Stomach (tissue), 9 donors: ENCODE results near the gene DNAI1. TPM values are rescaled to one million over a fixed set of nuclear protein-coding genes. Genes with fewer than 3 reads are reported as not detected.

Source experiments
- DNase-seq, 2 donors: peaks; one replicate each; pipeline versions ENCODE4 v3.0.0 to v3.0.0-alpha.2; 2013 to 2019
- H3K27ac ChIP-seq, 5 donors: fragments of 200-600 bp in 4 of 5; sonication (generic) in 4 of 5; one replicate each; pipeline ENCODE4 v1.5.1; 2013 to 2019; ENCODE audit warnings: mild to moderate bottlenecking in 1 of 5, moderate library complexity in 1 of 5
- H3K27me3 ChIP-seq, 3 donors: fragments of 200-600 bp; sonication (generic); one replicate each; pipeline ENCODE4 v1.5.1; 2017 to 2019; ENCODE audit warnings: mixed run types in 1 of 3
- H3K36me3 ChIP-seq, 4 donors: fragments of 200-600 bp; sonication (generic); 1 replicate in 3 of 4; 2 replicates in 1 of 4; pipeline ENCODE4 v1.5.1; 2016 to 2019
- H3K4me1 ChIP-seq, 4 donors: fragments of 200-600 bp; sonication (generic); one replicate each; pipeline ENCODE4 v1.5.1; 2016 to 2019
- H3K4me3 ChIP-seq, 4 donors: fragments of 200-600 bp; sonication (generic) in 3 of 4; one replicate each; pipeline ENCODE4 v1.5.1; 2016 to 2019; ENCODE audit warnings: mild to moderate bottlenecking in 1 of 4
- H3K9me3 ChIP-seq, 4 donors: fragments of 200-600 bp; sonication (generic); one replicate each; pipeline ENCODE4 v1.5.1; 2016 to 2019
- CTCF ChIP-seq, 7 experiments: fragments of 450-650 bp in 4 of 7; fragments of 200-600 bp in 3 of 7; sonication (generic) in 3 of 7; IDR thresholded peaks; one replicate each; pipeline ENCODE4 v1.5.1; 2016 to 2019; ENCODE audit warnings: antibody characterized with exemption in 7 of 7, control low read depth in 2 of 7, mild to moderate bottlenecking in 1 of 7
- EP300 ChIP-seq: sonication (generic); formaldehyde crosslinking; IDR thresholded peaks from one replicate; pipeline ENCODE4 v1.6.1; 2017; ENCODE audit warnings: antibody characterized with exemption
- POLR2A ChIP-seq, 4 donors: fragments of 450-650 bp; IDR thresholded peaks; one replicate each; pipeline ENCODE4 v1.6.1; 2016; ENCODE audit warnings: antibody characterized with exemption in 4 of 4, control low read depth in 2 of 4, mild to moderate bottlenecking in 1 of 4, moderate library complexity in 1 of 4
- POLR2AphosphoS5 ChIP-seq, 3 donors: sonication (generic); formaldehyde crosslinking; IDR thresholded peaks; one replicate each; pipeline ENCODE4 v1.6.1; 2016; ENCODE audit warnings: antibody characterized with exemption in 3 of 3
- WGBS, 5 donors: extraction: QIAGEN DNeasy Blood & Tissue Kit in 3 of 5; methylation state at CpG; one replicate each; pipeline versions ENCODE4 v1.1.5 to v1.1.7; 2013 to 2018; 5-methylcytosine and 5-hydroxymethylcytosine counted together
- intact Hi-C: fragments of 100-400 bp; cut with DNase I; formaldehyde crosslinking; loops from one replicate; pipeline ENCODE4 v1.15.1; 2023; ENCODE audit warnings: low total_unique reads
- polyA plus RNA-seq, 3 donors: library from polyadenylated mRNA; stranded (reverse); fragments of 200-250 nt; gene quantifications; one replicate each; pipeline ENCODE4 v1.2.3, GENCODE V29; 2013
- total RNA-seq, 5 donors: library from RNA; depleted of rRNA; stranded (reverse); fragments of >200 nt; gene quantifications; one replicate each; pipeline versions ENCODE4 v1.1.0 to v1.2.3, GENCODE V29; 2014 to 2016
- donor health status: healthy with polysubstance abuse.
- donor health status: Bipolar disorder and iron deficiency.
- donor health status: healthy.

The DNAI1 gene
- total and polyA plus RNA-seq, 8 donors = 0.31 to 1.0 TPM; not detected in 6

- no peak for DNase-seq
- no peaks in the 10 kb centered on the region for H3K36me3 ChIP-seq
- TF ChIP-seq EP300 (no peak), POLR2AphosphoS5 (IDR thresholded peaks at IDR 0.05) (no peak), CTCF (IDR thresholded peaks at IDR 0.05) (no peak), POLR2A (IDR thresholded peaks at IDR 0.05) (no peak)
- H3K4me3 ChIP-seq = no peak overlapping the region
- WGBS, 5 donors = 69 to 86% (median 79%) methylated on average over 2 of the region's 2 CpGs
- no peaks in the 10 kb centered on the region for H3K9me3 ChIP-seq
- no peaks in the 10 kb centered on the region for H3K27me3 ChIP-seq
- intact Hi-C loops = no loop called here
- no peak overlapping the region for H3K27ac ChIP-seq
- no peaks in the 10 kb centered on the region for H3K4me1 ChIP-seq
Measured at GRCh38 chr9:34464571-34464970, 6.0 kb downstream of the DNAI1 start.

- Histone ChIP-seq H3K4me3 (no peak overlapping the region), H3K27ac (no peak overlapping the region), H3K27me3 (no peaks in the 10 kb centered on the region), H3K36me3 (no peaks in the 10 kb centered on the region), H3K9me3 (no peaks in the 10 kb centered on the region), H3K4me1 (no peaks in the 10 kb centered on the region)
- TF ChIP-seq POLR2AphosphoS5 (IDR thresholded peaks at IDR 0.05) (no peak), EP300 (no peak), CTCF (IDR thresholded peaks at IDR 0.05) (no peak), POLR2A (IDR thresholded peaks at IDR 0.05) (no peak)
- no peak for DNase-seq
- WGBS, 5 donors = 10 to 60% (median 14%) methylated on average over 1 of the region's 1 CpG
- intact Hi-C loops = no loop called here
Measured at GRCh38 chr9:34465468-34465867, 6.9 kb downstream of the DNAI1 start.

GRCh38 chr9:34475097-34475496, 16.5 kb downstream of the DNAI1 start:
- 43 to 64% (median 51%) methylated on average over 3 of the region's 3 CpGs for WGBS, 5 donors
- Histone ChIP-seq H3K27ac (no peak overlapping the region), H3K27me3 (peaks cover 0 to 4% (median 0%) of the 10 kb centered on the region in 3 donors), H3K4me1 (no peaks in the 10 kb centered on the region), H3K36me3 (no peaks in the 10 kb centered on the region), H3K9me3 (no peaks in the 10 kb centered on the region), H3K4me3 (no peak overlapping the region)
- intact Hi-C loops = no loop called here
- TF ChIP-seq POLR2AphosphoS5 (IDR thresholded peaks at IDR 0.05) (no peak), EP300 (no peak), CTCF (IDR thresholded peaks at IDR 0.05) (no peak), POLR2A (IDR thresholded peaks at IDR 0.05) (no peak)
- DNase-seq = no peak

GRCh38 chr9:34477541-34477940, 18.9 kb downstream of the DNAI1 start:
- no peaks in the 10 kb centered on the region for H3K36me3 ChIP-seq
- no peak overlapping the region for H3K4me3 ChIP-seq
- H3K27me3 ChIP-seq = peaks cover 0 to 4% (median 0%) of the 10 kb centered on the region in 3 donors
- TF ChIP-seq POLR2A (IDR thresholded peaks at IDR 0.05) (no peak), EP300 (no peak), CTCF (IDR thresholded peaks at IDR 0.05) (no peak), POLR2AphosphoS5 (IDR thresholded peaks at IDR 0.05) (no peak)
- no peaks in the 10 kb centered on the region for H3K9me3 ChIP-seq
- intact Hi-C loops = no loop called here
- no peak overlapping the region for H3K27ac ChIP-seq
- no peaks in the 10 kb centered on the region for H3K4me1 ChIP-seq
- WGBS, 5 donors = 70 to 81% (median 77%) methylated on average over 1 of the region's 1 CpG
- DNase-seq = no peak
